ENCODE measurements around the gene CREBRF.

DNA sequence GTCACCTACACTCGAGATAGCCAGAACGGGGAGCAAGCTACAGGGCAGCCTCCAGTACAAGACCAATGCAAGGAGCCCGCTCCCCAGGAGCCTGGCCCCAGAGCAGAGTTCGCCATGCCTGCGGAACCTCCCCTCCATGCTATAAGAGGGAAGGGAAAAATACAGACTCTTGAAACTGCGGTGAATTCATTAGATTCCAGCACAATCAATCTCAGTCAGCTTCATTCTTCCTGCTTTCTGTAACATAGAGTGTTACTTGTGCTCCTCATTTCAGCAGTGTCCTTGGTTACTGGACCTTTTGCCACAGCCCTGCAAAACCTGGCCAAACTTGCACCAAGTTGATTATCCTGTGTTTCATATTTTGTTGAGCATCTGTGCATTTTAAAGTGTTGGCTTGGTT, 22.2 kb upstream of the CREBRF start:
- TF ChIP-seq, protein P1, sequence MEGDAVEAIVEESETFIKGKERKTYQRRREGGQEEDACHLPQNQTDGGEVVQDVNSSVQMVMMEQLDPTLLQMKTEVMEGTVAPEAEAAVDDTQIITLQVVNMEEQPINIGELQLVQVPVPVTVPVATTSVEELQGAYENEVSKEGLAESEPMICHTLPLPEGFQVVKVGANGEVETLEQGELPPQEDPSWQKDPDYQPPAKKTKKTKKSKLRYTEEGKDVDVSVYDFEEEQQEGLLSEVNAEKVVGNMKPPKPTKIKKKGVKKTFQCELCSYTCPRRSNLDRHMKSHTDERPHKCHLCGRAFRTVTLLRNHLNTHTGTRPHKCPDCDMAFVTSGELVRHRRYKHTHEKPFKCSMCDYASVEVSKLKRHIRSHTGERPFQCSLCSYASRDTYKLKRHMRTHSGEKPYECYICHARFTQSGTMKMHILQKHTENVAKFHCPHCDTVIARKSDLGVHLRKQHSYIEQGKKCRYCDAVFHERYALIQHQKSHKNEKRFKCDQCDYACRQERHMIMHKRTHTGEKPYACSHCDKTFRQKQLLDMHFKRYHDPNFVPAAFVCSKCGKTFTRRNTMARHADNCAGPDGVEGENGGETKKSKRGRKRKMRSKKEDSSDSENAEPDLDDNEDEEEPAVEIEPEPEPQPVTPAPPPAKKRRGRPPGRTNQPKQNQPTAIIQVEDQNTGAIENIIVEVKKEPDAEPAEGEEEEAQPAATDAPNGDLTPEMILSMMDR (IDR thresholded peaks at IDR 0.05), result no peak
- no peak for TF ChIP-seq POLR2AphosphoS5 (IDR thresholded peaks at IDR 0.05)

Measured in breast epithelium (tissue), 3 donors.